Keratinocyte (primary cell): Measurements from ENCODE around the gene CAPN1. TPM values are rescaled to one million over a fixed set of nuclear protein-coding genes. Genes with fewer than 3 reads are reported as not detected.

Source experiments
- DNase-seq: peaks from one replicate; pipeline ENCODE4 v3.0.0-alpha.2; 2011; ENCODE audit warnings: low read depth, missing footprints, low spot score
- FAIRE-seq: peaks from 2 replicates; lab custom pipeline; 2011; peaks lifted over from hg19 to GRCh38; lab: Jason Lieb, UNC
- H2AFZ ChIP-seq: 2 replicates; pipeline ENCODE4 v1.6.0; 2012; ENCODE audit warnings: low read length, control low read depth, inconsistent platforms; ENCODE audit not compliant: control insufficient read depth
- H3K27ac ChIP-seq: 2 replicates; pipeline ENCODE4 v1.5.1; 2011; ENCODE audit warnings: low read length; ENCODE audit not compliant: control insufficient read depth, insufficient read depth
- H3K27me3 ChIP-seq: 3 replicates; pipeline ENCODE4 v1.6.0; 2011; ENCODE audit warnings: low read length; ENCODE audit not compliant: control insufficient read depth, insufficient read depth; ENCODE audit errors: extremely low read depth
- H3K36me3 ChIP-seq, 2 experiments: 2 replicates in 1 of 2; 3 replicates in 1 of 2; pipeline ENCODE4 v1.5.1; 2011; ENCODE audit warnings: low read length in 2 of 2, mild to moderate bottlenecking in 1 of 2; ENCODE audit not compliant: control insufficient read depth in 2 of 2, insufficient read depth in 2 of 2; ENCODE audit errors: extremely low read depth in 1 of 2
- H3K4me1 ChIP-seq: 3 replicates; pipeline ENCODE4 v1.5.1; 2011; ENCODE audit warnings: low read length; ENCODE audit not compliant: control insufficient read depth, insufficient read depth; ENCODE audit errors: extremely low read depth
- H3K4me2 ChIP-seq: 3 replicates; pipeline ENCODE4 v1.6.0; 2011; ENCODE audit warnings: low read depth, low read length; ENCODE audit not compliant: control insufficient read depth, insufficient read depth; ENCODE audit errors: extremely low read depth
- H3K4me3 ChIP-seq, 3 experiments: fragments of 200-600 bp in 1 of 3; sonication (generic) in 1 of 3; 2 replicates in 2 of 3; 3 replicates in 1 of 3; pipeline ENCODE4 v1.5.1; 2011 to 2016; ENCODE audit warnings: low read length in 3 of 3, mild to moderate bottlenecking in 3 of 3, control low read depth in 2 of 3, inconsistent platforms in 1 of 3, low read depth in 1 of 3, mixed read lengths in 1 of 3, mixed run types in 1 of 3, moderate library complexity in 1 of 3; ENCODE audit not compliant: control insufficient read depth in 2 of 3, insufficient read depth in 2 of 3; ENCODE audit errors: extremely low read depth in 1 of 3
- H3K79me2 ChIP-seq: 2 replicates; pipeline ENCODE4 v1.6.0; 2012; ENCODE audit warnings: low read length; ENCODE audit not compliant: control insufficient read depth, insufficient read depth
- H3K9ac ChIP-seq: 3 replicates; pipeline ENCODE4 v1.6.0; 2011; ENCODE audit warnings: low read length; ENCODE audit not compliant: control insufficient read depth, insufficient read depth; ENCODE audit errors: extremely low read depth
- H3K9me1 ChIP-seq: 3 replicates; pipeline ENCODE4 v1.6.0; 2011; ENCODE audit warnings: low read length; ENCODE audit not compliant: control insufficient read depth, insufficient read depth; ENCODE audit errors: extremely low read depth
- H3K9me3 ChIP-seq: 2 replicates; pipeline ENCODE4 v1.5.1; 2012; ENCODE audit warnings: low read depth, low read length; ENCODE audit not compliant: control insufficient read depth
- H4K20me1 ChIP-seq: 3 replicates; pipeline ENCODE4 v1.6.0; 2011; ENCODE audit warnings: low read length; ENCODE audit not compliant: control insufficient read depth, insufficient read depth; ENCODE audit errors: extremely low read depth
- EZH2 ChIP-seq: IDR thresholded peaks from one replicate; pipeline ENCODE4 v1.6.1; 2012; ENCODE audit warnings: inconsistent platforms, mild to moderate bottlenecking, low read length, moderate library complexity
- dilution Hi-C: fragments of 300-500 bp; cut with MboI; formaldehyde crosslinking; loops from one replicate; pipeline ENCODE4 v1.7.0; 2020; ENCODE audit warnings: low sequenced_read_pairs; ENCODE audit not compliant: extremely low pct_ligation_motif_present
- polyA plus RNA-seq, 5 experiments: library from polyadenylated mRNA; depleted of rRNA in 3 of 5; stranded (reverse) in 3 of 5; stranded (forward) in 1 of 5; unstranded in 1 of 5; fragments of >200 nt; gene quantifications; 1 replicate in 1 of 5; 2 replicates in 3 of 5; 3 replicates in 1 of 5; pipeline versions ENCODE4 v1.2.1 to v1.2.3, GENCODE V29; 2011 to 2012; ENCODE audit warnings: missing spikeins in 2 of 5, low read depth in 1 of 5, low replicate concordance in 1 of 5
- TF ChIP-seq, protein P1 (sequence below), 3 experiments: IDR thresholded peaks in 1 of 3; conservative IDR thresholded peaks in 1 of 3; optimal IDR thresholded peaks in 1 of 3; 2 replicates in 2 of 3; 3 replicates in 1 of 3; pipeline versions ENCODE3 to v1.5.1; 2011; ENCODE audit warnings: low read length in 3 of 3, mild to moderate bottlenecking in 3 of 3, moderate library complexity in 2 of 3, control low read depth in 1 of 3, inconsistent platforms in 1 of 3; ENCODE audit not compliant: insufficient read depth in 2 of 3; ENCODE audit errors: extremely low read depth in 1 of 3

The CAPN1 gene
- polyA plus RNA-seq, 1 donor (not counting 4 experiments of a cell fraction or from before 2014, with no cell fraction given), result 250 TPM

GRCh38 chr11:65185171-65185570, 3.4 kb downstream of the CAPN1 start:
- Histone ChIP-seq H3K36me3 (peaks cover 41 to 51% of the 10 kb centered on the region in 2 experiments), H3K79me2 (peaks cover 87% of the 10 kb centered on the region), H2AFZ (no peak overlapping the region), H3K4me2 (no peak overlapping the region), H3K9ac (no peak overlapping the region), H3K27me3 (no peaks in the 10 kb centered on the region), H3K27ac (no peak overlapping the region), H4K20me1 (peaks cover 21% of the 10 kb centered on the region), H3K9me1 (no peaks in the 10 kb centered on the region), H3K4me3 (no peak overlapping the region), H3K9me3 (no peaks in the 10 kb centered on the region), H3K4me1 (peaks cover 22% of the 10 kb centered on the region)
- FAIRE-seq, result no peak
- DNase-seq, result no peak
- TF ChIP-seq EZH2, result no peak
- TF ChIP-seq, protein P1, sequence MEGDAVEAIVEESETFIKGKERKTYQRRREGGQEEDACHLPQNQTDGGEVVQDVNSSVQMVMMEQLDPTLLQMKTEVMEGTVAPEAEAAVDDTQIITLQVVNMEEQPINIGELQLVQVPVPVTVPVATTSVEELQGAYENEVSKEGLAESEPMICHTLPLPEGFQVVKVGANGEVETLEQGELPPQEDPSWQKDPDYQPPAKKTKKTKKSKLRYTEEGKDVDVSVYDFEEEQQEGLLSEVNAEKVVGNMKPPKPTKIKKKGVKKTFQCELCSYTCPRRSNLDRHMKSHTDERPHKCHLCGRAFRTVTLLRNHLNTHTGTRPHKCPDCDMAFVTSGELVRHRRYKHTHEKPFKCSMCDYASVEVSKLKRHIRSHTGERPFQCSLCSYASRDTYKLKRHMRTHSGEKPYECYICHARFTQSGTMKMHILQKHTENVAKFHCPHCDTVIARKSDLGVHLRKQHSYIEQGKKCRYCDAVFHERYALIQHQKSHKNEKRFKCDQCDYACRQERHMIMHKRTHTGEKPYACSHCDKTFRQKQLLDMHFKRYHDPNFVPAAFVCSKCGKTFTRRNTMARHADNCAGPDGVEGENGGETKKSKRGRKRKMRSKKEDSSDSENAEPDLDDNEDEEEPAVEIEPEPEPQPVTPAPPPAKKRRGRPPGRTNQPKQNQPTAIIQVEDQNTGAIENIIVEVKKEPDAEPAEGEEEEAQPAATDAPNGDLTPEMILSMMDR (optimal IDR thresholded peaks at IDR 0.05 in 1 of 3, IDR thresholded peaks at IDR 0.05 in 1 of 3, conservative IDR thresholded peaks at IDR 0.05 in 1 of 3; ENCODE audit: extremely low read depth in 1 of 3, insufficient read depth in 2 of 3, low read length in 3 of 3), result no peak
- dilution Hi-C loops, result no loop called here

DNA sequence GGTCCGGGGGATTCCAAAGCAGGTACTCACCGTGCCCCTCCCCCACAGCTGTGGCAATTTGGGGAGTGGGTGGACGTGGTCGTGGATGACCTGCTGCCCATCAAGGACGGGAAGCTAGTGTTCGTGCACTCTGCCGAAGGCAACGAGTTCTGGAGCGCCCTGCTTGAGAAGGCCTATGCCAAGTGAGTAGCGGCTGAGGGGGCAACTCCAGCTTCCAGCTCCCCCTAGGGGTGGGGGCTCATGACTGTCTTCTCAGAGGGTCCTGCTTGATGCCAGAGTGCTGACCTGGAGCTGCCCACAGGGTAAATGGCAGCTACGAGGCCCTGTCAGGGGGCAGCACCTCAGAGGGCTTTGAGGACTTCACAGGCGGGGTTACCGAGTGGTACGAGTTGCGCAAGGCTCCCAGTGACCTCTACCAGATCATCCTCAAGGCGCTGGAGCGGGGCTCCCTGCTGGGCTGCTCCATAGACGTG, 4.2 kb downstream of the CAPN1 start:
- dilution Hi-C loops, result no loop called here
- peaks cover 44 to 55% of the 10 kb centered on the region in 2 experiments for H3K36me3 ChIP-seq

More for the DNA sequence above, 4.2 kb downstream of the CAPN1 start:
- Histone ChIP-seq H3K27ac (no peak overlapping the region), H4K20me1 (peaks cover 21% of the 10 kb centered on the region), H3K4me3 (no peak overlapping the region), H3K4me2 (no peak overlapping the region), H3K79me2 (peaks cover 86% of the 10 kb centered on the region), H3K4me1 (peaks cover 17% of the 10 kb centered on the region), H2AFZ (no peak overlapping the region), H3K27me3 (no peaks in the 10 kb centered on the region), H3K9me1 (no peaks in the 10 kb centered on the region), H3K9me3 (no peaks in the 10 kb centered on the region), H3K9ac (no peak overlapping the region)
- DNase-seq (no peak), FAIRE-seq (no peak)
- TF ChIP-seq EZH2, result no peak
- TF ChIP-seq, protein P1 (optimal IDR thresholded peaks at IDR 0.05 in 1 of 3, IDR thresholded peaks at IDR 0.05 in 1 of 3, conservative IDR thresholded peaks at IDR 0.05 in 1 of 3; ENCODE audit: extremely low read depth in 1 of 3, insufficient read depth in 2 of 3, low read length in 3 of 3), result peak in 2 of 3 experiments; percentile 9 to 11
